ENCODE measurements around the gene SEPTIN10.

DNA sequence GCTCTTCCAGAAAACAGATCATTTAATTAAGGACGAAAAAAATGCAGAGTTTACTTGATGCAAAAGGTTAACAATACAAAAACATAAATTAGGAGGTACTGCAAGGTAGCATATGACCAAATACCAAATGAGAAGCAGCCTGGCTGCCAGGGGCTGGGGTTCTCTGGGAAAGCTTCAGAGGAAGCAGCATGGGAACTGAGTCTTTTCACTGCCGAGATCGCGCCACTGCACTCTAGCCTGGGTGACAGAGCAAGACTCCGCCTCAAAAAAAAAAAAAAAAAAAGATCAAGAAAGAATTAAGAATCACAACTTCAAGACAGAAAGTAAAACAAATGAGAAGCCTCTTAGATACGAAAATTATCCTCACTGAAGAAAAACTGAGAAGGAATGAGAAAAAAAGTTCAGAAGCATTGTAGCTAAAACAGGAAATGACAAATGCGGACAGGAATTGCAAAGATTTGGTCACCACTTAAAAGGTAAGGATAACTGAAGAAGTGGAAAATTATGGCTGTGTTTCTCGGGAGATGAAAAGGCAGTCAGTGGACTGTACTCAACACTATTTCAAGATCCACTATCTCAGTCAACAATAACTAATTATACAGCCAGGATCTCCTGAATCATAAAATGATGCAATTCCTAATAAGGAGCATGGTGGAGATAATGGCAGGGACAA, 4.3 kb downstream of the SEPTIN10 start:
- TF ChIP-seq TAF1 (IDR thresholded peaks at IDR 0.05; ENCODE audit: borderline replicate concordance, low read depth, low read length) (no peak), POLR2AphosphoS5 (IDR thresholded peaks at IDR 0.05; ENCODE audit: low read depth, low read length) (no peak)
